ENCODE measurements around the gene MSN.
"Not testable (repeated sequence)": the region's sequence is repeated elsewhere in the genome, so short reads cannot be mapped to it uniquely, and the experiment has no call there.

MSN gene

DNA sequence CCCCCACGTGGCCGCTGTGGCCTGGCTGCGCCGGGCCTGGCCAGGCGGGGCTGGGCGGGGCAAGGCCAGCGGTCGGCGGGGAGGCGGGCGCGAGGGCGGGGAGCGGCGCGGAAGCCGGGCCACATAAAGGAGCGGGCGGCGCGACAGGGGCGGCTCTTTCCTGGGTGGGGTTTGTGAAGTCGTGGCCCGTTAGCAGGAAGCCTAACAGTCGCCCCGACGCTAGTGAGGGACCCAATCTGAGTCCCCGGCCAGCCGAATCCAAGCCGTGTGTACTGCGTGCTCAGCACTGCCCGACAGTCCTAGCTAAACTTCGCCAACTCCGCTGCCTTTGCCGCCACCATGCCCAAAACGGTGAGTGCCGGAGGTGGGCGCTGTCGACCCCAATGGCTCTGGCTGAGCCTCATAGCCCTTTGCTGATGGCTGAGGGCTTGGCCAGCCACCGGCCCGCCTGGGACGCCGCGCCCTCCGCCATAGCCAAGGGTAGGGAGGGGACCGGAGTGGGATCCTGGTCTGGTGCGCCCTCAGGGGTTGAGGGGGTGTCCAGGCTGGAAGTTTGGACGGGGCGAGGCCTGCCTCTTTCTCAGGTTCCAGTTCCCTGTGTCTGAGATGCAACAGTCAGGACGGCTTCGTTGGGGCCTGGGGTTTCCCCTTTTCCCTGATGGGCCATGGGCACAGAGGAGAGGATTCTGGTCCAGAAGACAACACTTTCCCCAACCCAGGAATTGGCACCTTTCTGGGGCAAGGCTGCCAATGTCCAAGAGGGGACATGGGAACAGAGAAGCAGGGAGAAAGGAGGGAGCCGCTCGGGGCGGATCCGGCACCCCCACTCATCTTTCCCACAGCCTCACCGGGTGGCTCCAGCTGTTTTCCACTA is at the start of gene MSN:
Gene MSN (plus strand): TSS at position 152 of the 874 bp plus-strand sequence. CDS start 188 bp downstream, at position 340.
- peak; percentile 81 for DNase-seq

GRCh38 chrX:65620096-65620705 is 47.3 kb upstream of the MSN start:
- DNase-seq: peak; percentile 67

- no peak for DNase-seq
Observed at GRCh38 chrX:65630771-65631170, 36.7 kb upstream of the MSN start.

DNA sequence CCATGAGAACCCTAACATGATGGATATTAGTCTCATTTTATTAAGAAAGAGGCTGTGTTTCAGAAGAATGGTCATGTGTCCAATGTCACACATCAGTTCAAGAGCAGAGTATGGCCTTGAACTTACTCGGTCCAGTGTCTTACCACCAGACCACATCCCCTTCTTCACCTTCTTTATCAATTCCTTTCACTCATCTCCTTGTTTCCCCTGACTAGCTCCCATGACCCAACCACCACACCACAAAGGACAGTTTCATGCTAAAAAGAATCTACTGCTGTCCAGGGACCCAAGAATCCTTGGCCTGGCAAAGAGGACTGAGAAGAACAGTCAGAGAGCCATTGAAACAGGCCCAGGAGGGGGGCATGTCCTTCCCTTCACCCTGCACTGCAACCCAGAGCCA is 33.6 kb upstream of the MSN start:
- DNase-seq: no peak

GRCh38 chrX:65634732-65635131 is 32.7 kb upstream of the MSN start:
- no peak for DNase-seq

DNA sequence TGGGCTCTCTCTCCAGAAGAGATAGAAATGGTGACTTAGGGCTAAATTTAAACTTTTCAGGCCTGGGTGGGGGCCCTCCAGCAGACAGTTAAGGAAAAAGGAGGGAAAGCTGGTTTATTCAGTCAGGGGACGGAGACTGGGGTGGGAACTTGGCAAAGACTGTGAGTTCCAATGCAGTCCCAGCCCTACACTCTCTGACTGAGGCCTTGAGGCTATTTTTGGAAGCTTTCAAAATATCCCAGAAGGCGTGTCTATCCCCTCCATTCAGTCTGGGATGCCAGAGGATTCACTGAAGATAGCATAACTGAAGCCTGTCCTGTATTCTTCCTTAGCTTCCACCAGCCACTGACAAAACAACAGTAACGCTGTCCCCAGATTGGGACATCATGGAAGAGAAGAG is 32.1 kb upstream of the MSN start:
- no peak for DNase-seq

GRCh38 chrX:65635822-65636221 is 31.6 kb upstream of the MSN start:
- no peak for DNase-seq

DNA sequence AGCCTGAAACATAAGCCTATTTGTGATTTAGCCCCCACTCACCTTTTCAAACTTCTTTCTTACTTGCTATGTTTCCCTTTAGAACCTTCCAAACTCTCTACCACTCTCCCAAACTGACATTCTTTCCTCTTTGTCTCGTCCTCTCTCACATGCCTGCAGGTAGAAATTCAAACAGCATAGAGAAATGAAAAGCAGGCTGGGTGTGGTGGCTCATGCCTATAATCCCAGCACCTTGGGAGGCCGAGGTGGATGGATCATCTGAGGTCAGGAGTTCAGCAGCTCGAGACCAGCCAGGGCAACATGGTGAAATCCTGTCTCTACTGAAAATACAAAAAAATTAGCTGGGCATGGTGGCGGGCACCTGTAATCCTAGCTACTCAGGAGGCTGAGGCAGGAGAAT is 31.2 kb upstream of the MSN start:
- DNase-seq: not testable (repeated sequence)

- DNase-seq: no peak
Observed at GRCh38 chrX:65637335-65637734, 30.1 kb upstream of the MSN start.

DNA sequence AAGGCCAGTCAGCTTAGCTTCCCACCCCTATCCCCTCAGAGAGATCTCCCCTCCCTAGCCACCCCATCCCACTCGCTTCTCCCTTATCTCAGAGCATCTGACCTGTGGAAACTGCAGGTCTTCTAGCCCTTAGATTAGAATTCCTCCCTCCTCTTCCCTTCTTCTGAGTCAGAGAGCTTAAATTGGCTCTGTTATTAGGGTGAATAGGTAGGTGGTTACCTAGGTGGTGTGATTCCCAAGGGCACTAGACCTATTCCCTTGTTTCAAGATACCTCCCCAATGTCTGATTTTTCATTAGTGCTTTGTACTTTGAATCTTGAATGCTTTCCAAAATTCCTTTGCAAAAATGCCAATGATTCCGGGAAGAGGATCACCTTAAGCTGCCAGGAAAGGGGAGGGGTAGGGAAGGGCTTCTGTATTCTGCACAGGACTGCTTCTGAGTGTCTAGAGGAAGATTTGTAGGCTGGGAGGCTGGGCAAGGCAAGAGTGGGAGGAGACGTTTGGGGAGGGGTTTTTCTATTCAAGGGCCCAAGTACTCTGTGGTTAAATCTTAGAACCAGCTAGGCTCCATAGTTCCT is 24.5 kb upstream of the MSN start:
- DNase-seq: peak; percentile 58

- DNase-seq: no peak
Observed at GRCh38 chrX:65643531-65644052, 23.9 kb upstream of the MSN start.

DNA sequence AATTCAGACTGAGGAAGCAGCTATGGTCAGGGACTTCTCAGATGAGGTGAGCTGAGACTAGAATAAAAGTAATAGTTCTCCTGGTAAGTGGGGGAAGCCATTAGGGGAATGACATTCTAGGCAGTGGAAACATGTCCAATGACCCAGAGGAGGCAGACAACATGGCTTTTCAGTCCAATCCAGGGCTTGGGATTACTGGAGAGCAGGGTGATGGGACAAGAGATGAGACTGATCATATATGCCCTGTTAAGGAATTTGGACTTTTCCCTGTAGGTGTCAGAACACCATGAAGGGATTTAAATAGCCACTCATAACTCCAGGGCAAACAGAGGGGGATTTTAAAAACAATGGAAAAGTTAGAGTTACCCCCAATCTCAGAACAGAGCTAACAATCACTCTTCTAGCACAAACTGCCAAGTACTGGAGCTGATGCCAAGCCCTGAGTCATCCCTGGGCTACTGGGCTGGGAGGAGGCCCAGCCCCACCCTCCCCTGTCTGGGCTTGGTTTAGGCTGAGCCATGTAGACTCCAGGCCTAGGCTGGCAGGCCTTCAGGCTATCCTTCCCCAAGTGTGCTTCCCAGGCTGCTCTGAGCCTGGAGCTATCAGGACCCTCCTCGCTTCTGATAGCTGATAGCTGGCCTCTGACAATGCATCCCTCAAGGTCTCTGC is 22.7 kb upstream of the MSN start:
- peak; percentile 75 for DNase-seq

GRCh38 chrX:65647801-65648200 is 19.7 kb upstream of the MSN start:
- no peak for DNase-seq

DNA sequence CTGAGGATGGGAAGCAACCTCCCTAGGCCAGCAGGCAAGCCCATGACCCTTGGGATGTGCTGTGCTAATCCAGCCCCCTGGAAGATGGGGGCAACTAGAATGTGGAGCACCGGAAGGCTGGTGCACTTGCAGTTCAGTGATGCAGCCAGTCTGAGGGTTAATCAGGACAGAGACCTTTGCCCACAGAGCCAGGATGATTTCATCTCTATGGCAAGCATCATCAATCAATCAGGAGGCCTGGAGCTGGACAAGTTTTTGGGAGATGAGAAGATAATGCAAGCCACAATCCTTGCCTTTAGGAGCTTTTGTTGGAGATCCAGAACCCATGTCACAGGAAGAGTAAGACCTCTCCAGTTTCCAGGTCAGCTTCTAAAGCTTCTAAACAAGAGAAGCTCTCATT is 15.4 kb upstream of the MSN start:
- no peak for DNase-seq

- not testable (repeated sequence) for DNase-seq
Observed at GRCh38 chrX:65657009-65657441, 10.4 kb upstream of the MSN start.

DNA sequence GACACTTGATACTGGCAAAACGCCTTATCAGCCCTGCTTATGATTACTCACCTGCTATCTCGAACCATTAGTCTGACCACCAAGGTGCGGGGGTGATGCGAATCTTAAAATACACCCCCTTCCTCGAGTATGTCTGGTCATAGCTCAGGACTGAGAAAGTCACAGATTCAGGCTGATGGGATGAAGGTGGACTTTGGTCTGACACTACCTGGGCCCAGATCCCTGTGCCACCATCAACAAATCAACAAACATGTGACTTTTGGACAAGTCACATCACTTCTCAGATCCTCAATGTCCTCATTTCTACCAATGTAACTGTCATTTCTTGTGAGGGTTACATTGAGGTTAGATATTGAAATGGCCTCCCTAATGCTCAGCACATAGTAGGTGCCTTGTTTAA is 9.8 kb upstream of the MSN start:
- DNase-seq: no peak

- no peak for DNase-seq
Observed at GRCh38 chrX:65658229-65658628, 9.2 kb upstream of the MSN start.

DNA sequence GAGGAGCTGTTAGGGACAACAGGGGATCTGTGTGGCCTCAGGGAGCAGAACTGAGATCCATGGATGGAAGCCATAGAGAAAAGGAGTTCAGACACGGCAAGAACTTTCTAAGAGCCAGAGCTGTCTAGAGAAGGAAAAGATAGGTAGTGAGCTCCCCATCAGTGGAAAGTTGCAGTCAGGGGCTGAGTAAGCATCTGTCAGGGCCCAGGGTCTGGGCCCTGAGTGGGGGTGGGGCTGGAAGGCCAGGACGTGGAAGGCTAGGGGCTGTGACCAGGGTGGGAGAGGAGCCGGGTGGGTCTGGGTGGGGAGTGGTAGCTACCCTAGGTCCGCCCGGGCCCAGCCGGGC is 324 bp upstream of the MSN start:
- DNase-seq: no peak

GRCh38 chrX:65668377-65669310 is 1.2 kb downstream of the MSN start:
- DNase-seq: peak; percentile 78

DNA sequence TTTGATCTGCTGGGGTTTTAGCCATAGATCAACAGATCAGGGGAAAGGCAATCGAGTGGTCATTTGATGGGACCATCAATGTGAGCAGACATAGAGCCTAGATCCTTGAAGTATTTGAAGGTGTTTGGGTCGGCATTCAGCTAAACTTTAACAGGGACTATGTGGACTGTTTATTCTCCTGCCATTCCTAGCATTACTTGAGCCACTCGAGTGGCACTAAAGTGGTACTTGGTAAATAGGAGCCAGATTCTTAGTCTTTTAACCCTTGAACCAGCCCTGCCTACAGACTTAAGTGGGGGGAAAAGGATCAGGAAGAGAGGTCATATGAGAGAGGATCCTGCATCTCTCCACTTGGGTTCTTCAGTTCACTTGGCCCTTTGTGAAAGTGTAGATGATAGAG is 3.8 kb downstream of the MSN start:
- no peak for DNase-seq

GRCh38 chrX:65671966-65672365 is 4.5 kb downstream of the MSN start:
- DNase-seq: no peak

DNA sequence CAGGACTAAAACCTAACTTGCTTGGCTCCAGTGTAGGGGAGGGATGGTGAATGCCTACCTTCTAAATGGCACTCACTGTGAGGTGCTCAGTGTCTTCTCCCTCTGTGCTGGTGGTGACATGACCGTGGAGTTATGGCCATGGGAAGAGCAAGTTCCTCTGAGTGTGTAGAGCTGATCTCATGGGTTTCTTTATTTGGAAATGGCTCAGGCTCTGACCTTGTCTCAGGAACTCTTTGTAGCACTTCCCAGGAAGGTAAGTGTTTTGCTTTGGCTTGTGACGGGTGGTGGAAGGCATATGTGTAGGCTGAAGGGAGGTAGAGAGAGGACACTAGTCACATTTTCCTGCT is 6.4 kb downstream of the MSN start:
- DNase-seq: no peak

Measured in islet precursor cell (in vitro differentiated cells).